Stimulated activated CD8-positive, alpha-beta memory T cell treated with anti-CD3 and anti-CD28 coated beads, Interleukin-15, amount 100 ng/mL, for 4 hours (primary cell): Measurements from ENCODE around the gene KLF18.
"Not testable (repeated sequence)": the region's sequence is repeated elsewhere in the genome, so short reads cannot be mapped to it uniquely, and the experiment has no call there.

Experiments used
- DNase-seq, 2 donors: peaks; one replicate each; pipeline ENCODE4 v3.0.0-alpha.2; 2020; ENCODE audit warnings: low read depth in 2 of 2

KLF18 gene

GRCh38 chr1:44141531-44141930 lies at the start of gene KLF18:
Gene KLF18, minus strand, starts transcription at chr1:44141631. Its CDS starts 0 bp downstream, at chr1:44141631.
- DNase-seq = no peak

GRCh38 chr1:44174630-44175029 lies 33.2 kb upstream of the KLF18 start:
- no peak for DNase-seq

- no peak for DNase-seq
These were observed 28.9 kb upstream of the KLF18 start for GRCh38 chr1:44170281-44170823.

- DNase-seq = no peak
These were observed 27.2 kb upstream of the KLF18 start for GRCh38 chr1:44168520-44169098.

- DNase-seq = no peak
These were observed 20.1 kb upstream of the KLF18 start for GRCh38 chr1:44161546-44161945.

GRCh38 chr1:44158871-44159270 lies 17.4 kb upstream of the KLF18 start:
- DNase-seq = no peak

GRCh38 chr1:44157903-44158302 lies 16.5 kb upstream of the KLF18 start:
- DNase-seq = no peak

- DNase-seq = no peak
These were observed 12.6 kb upstream of the KLF18 start for GRCh38 chr1:44154049-44154448.

- DNase-seq = no peak
These were observed 11.3 kb upstream of the KLF18 start for GRCh38 chr1:44152692-44153091.

- DNase-seq = no peak
These were observed 10.4 kb upstream of the KLF18 start for GRCh38 chr1:44151808-44152207.

GRCh38 chr1:44151332-44151731 lies 9.9 kb upstream of the KLF18 start:
- no peak for DNase-seq

GRCh38 chr1:44147582-44147981 lies 6.2 kb upstream of the KLF18 start:
- DNase-seq = no peak

GRCh38 chr1:44146536-44147361 lies 5.3 kb upstream of the KLF18 start:
- no peak for DNase-seq

GRCh38 chr1:44144962-44145756 lies 3.7 kb upstream of the KLF18 start:
- no peak for DNase-seq

- DNase-seq = not testable (repeated sequence)
These were observed 1.9 kb downstream of the KLF18 start for GRCh38 chr1:44139565-44139964.

GRCh38 chr1:44138239-44138638 lies 3.2 kb downstream of the KLF18 start:
- DNase-seq = no peak

- no peak for DNase-seq
These were observed 5.5 kb downstream of the KLF18 start for GRCh38 chr1:44135886-44136285.

GRCh38 chr1:44134071-44134920 lies 7.1 kb downstream of the KLF18 start:
- no peak for DNase-seq

GRCh38 chr1:44131411-44131810 lies 10.0 kb downstream of the KLF18 start:
- no peak for DNase-seq

GRCh38 chr1:44129616-44130500 lies 11.6 kb downstream of the KLF18 start:
- no peak for DNase-seq
